GM10266 (cell line): ENCODE data around the gene WEE2.
A peak's percentile ranks its signal among the peaks of the same experiment; 100 is the strongest.

Experiments used
- DNase-seq: peaks from one replicate; pipeline ENCODE4 v3.0.0; 2012; ENCODE audit errors: extremely low spot score
- CTCF ChIP-seq: IDR thresholded peaks from 2 replicates; pipeline ENCODE4 v1.5.1; 2012; ENCODE audit warnings: mild to moderate bottlenecking, low read depth; ENCODE audit not compliant: control insufficient read depth, insufficient read depth; ENCODE audit errors: missing control alignments

The WEE2 gene

GRCh38 chr7:141699860-141700259 lies 8.3 kb upstream of the WEE2 start:
- no peak for TF ChIP-seq CTCF
- no peak for DNase-seq

DNA sequence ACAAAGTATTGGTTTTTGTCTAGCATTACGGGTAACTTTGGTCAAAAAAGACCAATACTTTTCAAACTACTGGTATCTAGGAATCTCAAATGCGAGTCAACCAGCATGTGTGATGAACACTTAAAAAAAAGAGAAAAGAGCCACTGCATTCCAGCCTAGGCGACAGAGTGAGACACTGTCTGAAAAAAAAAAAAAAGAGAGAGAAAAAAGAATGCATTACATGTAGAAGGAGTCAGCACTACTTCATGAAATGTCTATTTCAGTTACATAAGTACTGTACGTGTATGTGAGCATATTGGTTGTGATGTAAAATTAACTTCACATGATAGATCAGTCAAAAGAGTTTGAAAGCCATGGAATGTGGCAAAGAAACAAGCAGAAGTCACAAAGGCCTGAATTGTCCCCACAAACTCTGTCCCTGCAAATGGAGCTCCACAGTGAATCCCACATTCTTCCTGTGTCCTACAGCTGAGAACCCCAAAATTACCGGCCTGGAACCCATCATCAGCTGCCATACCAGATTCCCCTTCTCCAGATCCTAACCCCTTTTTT lies 7.8 kb upstream of the WEE2 start:
- DNase-seq: no peak
- no peak for TF ChIP-seq CTCF

DNA sequence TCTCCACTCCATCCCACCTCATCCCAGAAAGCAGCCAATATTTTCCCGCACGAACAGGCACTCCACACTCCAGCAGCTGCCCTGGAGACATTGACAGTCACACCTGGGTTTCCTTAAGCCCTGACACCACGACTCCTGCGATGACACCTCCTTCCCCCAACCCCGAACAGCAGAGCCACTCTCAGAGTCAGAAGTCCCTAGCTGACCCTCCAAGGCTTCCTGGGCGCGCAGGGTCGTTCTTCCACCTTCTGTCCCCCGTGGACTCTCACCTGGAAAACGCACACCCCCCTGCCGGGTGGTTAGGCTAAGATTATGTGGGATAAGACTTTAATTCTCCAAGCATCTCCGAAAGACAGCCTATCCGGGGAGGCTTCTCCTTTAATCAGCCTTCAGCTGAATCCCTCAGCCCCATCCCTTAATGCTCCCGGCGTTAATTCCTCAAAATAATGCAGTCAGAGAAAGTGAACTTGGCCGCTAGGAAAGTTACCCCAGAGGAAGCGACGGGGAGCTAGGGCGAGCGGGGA lies 7.2 kb upstream of the WEE2 start:
- TF ChIP-seq CTCF: no peak
- peak; percentile 41 for DNase-seq

DNA sequence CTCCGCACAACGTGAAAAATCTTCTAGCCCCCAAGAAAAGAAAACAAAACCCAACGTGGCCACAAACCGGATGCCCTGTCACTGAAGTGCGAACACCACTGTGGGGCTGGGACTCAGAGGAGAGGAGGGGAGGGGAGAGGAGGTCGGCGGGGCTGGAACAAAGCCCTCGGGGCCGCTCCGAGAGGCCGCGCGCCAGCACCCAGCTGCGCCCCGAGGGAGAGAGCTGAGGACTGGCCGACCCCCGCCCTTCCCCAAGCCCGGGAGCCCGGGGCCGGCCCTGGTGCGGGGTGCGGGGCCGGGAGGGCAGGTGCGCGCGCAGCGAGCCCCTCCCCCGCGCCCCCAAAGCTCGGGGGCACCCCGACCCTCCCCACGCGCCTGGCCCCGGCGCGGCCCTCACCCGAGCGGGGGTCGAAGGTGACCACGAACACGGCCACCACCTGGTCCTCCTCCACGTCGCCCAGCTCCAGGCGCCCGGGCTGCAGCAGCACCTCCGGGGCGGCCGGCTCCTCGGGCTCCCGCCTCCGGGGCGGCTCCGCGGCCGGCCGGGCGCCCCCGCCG lies 6.6 kb upstream of the WEE2 start:
- peak; percentile 91 for DNase-seq
- TF ChIP-seq CTCF: no peak

- peak; percentile 87 for DNase-seq
- TF ChIP-seq CTCF: no peak
These were observed 6.0 kb upstream of the WEE2 start, which contains the start of gene DENND11 for GRCh38 chr7:141702047-141702567. Gene DENND11 (minus strand): TSS chr7:141702166. CDS start chr7:141702153, 13 bp downstream.

DNA sequence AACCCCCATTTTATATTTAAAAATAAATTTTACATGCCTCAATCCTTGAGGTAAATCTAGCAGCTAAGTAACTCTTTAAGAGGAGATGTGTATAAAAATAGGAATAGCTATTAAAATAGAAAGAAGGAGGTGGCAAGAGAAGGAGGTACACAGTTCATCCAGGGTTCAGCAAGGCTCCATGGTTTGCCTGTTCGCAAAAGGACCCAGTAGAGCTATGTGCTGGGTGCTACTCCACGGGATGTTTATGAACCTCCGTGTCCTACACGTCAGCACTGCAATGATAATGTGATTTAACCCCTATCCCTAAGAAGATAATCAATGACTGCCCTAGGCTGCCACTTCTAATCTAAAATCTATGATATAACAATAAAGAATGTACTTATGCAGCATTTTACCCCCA lies 5.3 kb upstream of the WEE2 start:
- TF ChIP-seq CTCF: no peak
- DNase-seq: no peak

DNA sequence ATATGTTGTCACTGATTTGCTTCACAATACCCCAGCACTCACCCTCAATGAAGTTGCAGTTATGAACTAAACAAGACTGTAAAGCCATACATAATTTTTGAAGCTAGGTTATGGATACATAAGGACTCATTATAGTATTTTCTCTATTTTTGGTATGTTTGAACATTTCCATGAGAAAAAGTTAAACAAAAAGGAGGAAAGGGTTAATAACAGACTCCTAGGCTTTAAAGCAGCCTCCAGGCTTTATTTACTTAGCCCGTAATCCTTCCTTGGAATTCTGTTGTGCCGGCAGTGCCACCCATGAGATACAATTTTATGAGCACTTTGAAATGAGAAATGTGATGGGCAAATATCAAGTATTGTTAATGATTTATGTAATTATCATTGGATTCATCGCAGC lies 4.0 kb upstream of the WEE2 start:
- DNase-seq: no peak
- no peak for TF ChIP-seq CTCF
